ENCODE measurements around the gene CCDC82.

- TF ChIP-seq FOSL2 (IDR thresholded peaks at IDR 0.05), result no peak
- no peak for TF ChIP-seq FOSL2 (CRISPR knock-in tag; IDR thresholded peaks at IDR 0.05)
- TF ChIP-seq CTCF (IDR thresholded peaks at IDR 0.05), result no peak
- TF ChIP-seq POLR2AphosphoS2 (conservative IDR thresholded peaks at IDR 0.05; ENCODE audit: low read length), result no peak
- no peak for TF ChIP-seq MAZ (IDR thresholded peaks at IDR 0.05; ENCODE audit: borderline replicate concordance, low read depth, low read length)
- TF ChIP-seq RAD21 (conservative IDR thresholded peaks at IDR 0.05 in 1 of 2, IDR thresholded peaks at IDR 0.05 in 1 of 2), result no peak
- TF ChIP-seq RNF2 (IDR thresholded peaks at IDR 0.05; ENCODE audit: borderline replicate concordance, low read depth), result no peak
- no peak for TF ChIP-seq POLR2A (IDR thresholded peaks at IDR 0.05; ENCODE audit: low read length)
- TF ChIP-seq ZFP36 (IDR thresholded peaks at IDR 0.05; ENCODE audit: borderline replicate concordance, partially characterized antibody), result no peak
- peak; percentile 95 for TF ChIP-seq RFX5 (IDR thresholded peaks at IDR 0.05)
- no peak for TF ChIP-seq NR3C1 (IDR thresholded peaks at IDR 0.05)
- TF ChIP-seq CHD4 (IDR thresholded peaks at IDR 0.05; ENCODE audit: borderline replicate concordance), result no peak
Measured at GRCh38 chr11:96306933-96307775, 82.6 kb downstream of the CCDC82 start.

Data from A549 (cell line).